H1 (cell line): ENCODE results near the gene NRP2. TPM values are rescaled to one million over a fixed set of nuclear protein-coding genes. Genes with fewer than 3 reads are reported as not detected.

Experiments
- SUZ12 ChIP-seq: fragments of 200-600 bp; sonication (generic); IDR thresholded peaks from 2 replicates; pipeline ENCODE4 v1.6.1; 2012; ENCODE audit warnings: mild to moderate bottlenecking, inconsistent platforms, low read length, moderate library complexity, mixed read lengths
- polyA plus RNA-seq, 7 experiments: library from polyadenylated mRNA; depleted of rRNA in 3 of 7; stranded (reverse) in 5 of 7; unstranded in 2 of 7; fragments of >200 nt in 5 of 7; fragments of 200-250 nt in 2 of 7; gene quantifications; 1 replicate in 5 of 7; 2 replicates in 1 of 7; 4 replicates in 1 of 7; pipeline versions ENCODE4 v1.2.1 to v1.2.3, GENCODE V29; 2011 to 2013; ENCODE audit warnings: missing spikeins in 2 of 7, mixed read lengths in 2 of 7
- total RNA-seq: library from RNA; stranded (reverse); fragmentation: NEBNext Ultra II Directional; extraction: Animal tissue kit (Norgen Biotek cat#: 25700); gene quantifications from 2 replicates; pipeline ENCODE4 v1.2.1, GENCODE V29; 2021

Gene NRP2
- total and polyA plus RNA-seq, 2 of the 8 experiments (the other 6 are each of a cell fraction or from before 2014, with no cell fraction given) = 32.0 to 37.8 TPM

DNA sequence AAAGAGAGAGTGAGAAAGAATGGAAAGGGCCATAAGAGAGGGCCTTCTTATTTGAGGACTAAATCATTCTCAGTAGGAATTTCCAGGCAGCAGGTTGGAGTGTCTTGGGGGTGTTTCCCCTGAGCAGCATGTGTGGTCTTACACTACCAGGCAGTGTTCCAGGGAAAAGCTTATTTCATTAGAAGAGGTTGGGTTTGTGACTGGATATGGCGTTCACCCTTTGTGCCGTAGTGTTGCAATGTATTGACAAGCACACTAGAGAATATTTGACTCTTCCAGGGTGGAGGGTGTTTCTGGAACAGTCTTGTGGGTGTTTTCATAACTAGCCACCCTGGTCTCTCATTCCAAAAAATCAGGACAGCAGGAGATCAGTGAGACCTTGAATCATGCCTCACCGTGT, 105.5 kb downstream of the NRP2 start (continued):
- TF ChIP-seq SUZ12 = no peak
- TF ChIP-seq, all 59 proteins: peak for 0
